ENCODE data around the gene FLT3LG.

The FLT3LG gene

DNA sequence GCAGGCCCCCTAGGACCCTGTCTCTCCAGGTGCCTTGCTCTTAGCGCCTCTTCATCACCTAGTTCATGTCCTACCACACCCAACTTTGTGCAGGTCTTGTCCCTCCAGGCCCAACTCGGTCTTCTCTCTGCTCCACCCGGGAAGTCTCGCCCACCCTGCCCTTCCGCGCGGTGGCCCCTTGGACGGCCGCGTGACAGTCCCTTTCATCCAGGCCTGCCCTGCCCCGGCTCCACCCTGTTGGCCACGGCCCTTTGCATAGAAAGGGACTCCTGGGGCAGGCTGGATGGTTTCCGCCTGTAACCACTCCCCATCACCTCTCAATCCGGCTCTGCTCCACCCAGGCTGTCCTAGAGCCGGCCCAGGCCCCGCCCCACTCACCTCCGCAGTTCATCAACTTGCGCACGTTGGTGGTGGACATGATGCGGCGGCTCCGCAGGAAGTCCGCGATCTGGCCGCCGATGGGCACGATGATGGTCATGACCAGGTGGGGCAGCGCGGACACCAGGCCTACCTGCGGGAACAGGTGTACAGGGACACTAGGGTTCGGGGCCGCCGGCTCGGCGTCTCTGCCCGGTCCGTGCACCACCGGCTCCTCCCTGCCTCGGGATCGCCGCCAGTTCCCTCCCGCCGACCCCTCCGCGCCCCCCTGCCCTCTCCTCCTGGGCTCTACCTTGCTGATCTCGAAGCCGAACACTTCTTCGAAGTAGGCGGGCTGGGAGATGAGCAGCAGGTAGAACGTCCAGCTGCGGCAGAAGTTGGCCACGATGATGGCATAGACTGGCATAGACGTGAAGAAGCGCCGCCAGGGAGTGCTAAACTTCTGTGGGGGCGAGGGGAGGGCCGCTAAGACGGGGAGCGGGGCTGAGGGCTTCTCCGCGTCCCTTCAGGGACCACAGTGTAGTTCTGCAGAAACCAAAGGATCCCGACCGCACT lies 41.6 kb upstream of the FLT3LG start:
- Histone ChIP-seq H3K4me1 (ENCODE audit: control insufficient read depth in 1 of 2, insufficient read depth in 2 of 2, low read length in 2 of 2) (peaks cover 0 to 11% of the 10 kb centered on the region in 2 donors), H3K27ac (ENCODE audit: low read length) (no peak overlapping the region), H3K9me3 (ENCODE audit: control insufficient read depth in 1 of 2, low read length in 2 of 2) (no peaks in the 10 kb centered on the region), H3K36me3 (ENCODE audit: control insufficient read depth in 1 of 2, insufficient read depth in 2 of 2, low read length in 2 of 2) (no peaks in the 10 kb centered on the region), H3K4me3 (ENCODE audit: low read depth in 1 of 2, low read length in 2 of 2) (no peak overlapping the region), H3K27me3 (ENCODE audit: low read depth, low read length) (peaks cover 54% of the 10 kb centered on the region)

DNA sequence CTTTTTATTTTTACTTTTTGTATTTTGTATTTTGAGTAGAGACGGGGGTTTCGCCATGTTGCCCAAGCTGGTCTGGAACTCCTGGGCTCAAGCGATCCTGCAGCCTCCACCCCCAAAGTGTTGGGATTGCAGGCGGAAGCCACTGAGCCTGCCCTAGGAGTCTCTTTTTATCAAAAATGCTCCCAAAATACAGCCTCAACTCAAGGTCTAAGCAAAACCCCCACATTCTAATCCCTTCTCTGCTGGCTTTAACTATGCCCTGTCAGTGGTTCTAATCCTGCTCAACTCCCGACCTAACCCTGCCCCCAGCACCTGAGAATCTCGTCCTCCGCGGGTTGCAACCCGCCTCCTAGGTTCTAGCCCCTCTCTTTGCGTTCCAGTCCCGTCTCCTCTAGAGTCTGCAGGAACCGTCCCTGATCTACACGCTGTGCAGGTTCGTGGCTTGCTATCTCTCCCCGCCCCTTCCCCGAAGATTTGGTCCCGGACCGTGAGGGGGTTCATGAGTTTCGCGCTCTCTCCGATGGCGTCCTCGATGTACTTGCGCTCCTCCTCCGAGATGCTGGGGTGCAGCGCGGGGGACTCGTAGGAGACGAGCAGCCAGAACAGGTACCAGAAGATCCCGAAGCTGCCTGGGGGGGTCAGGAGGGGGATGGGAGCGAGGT lies 40.6 kb upstream of the FLT3LG start:
- no peak overlapping the region for H3K27ac ChIP-seq (ENCODE audit: low read length)
- H3K4me3 ChIP-seq (ENCODE audit: low read depth in 1 of 2, low read length in 2 of 2), result no peak overlapping the region
- no peaks in the 10 kb centered on the region for H3K36me3 ChIP-seq (ENCODE audit: control insufficient read depth in 1 of 2, insufficient read depth in 2 of 2, low read length in 2 of 2)
- H3K9me3 ChIP-seq (ENCODE audit: control insufficient read depth in 1 of 2, low read length in 2 of 2), result no peaks in the 10 kb centered on the region
- peaks cover 55% of the 10 kb centered on the region for H3K27me3 ChIP-seq (ENCODE audit: low read depth, low read length)
- H3K4me1 ChIP-seq (ENCODE audit: control insufficient read depth in 1 of 2, insufficient read depth in 2 of 2, low read length in 2 of 2), result peaks cover 0 to 3% of the 10 kb centered on the region in 2 donors

- H3K4me3 ChIP-seq (ENCODE audit: low read depth in 1 of 2, low read length in 2 of 2), result no peak overlapping the region
- H3K4me1 ChIP-seq (ENCODE audit: control insufficient read depth in 1 of 2, insufficient read depth in 2 of 2, low read length in 2 of 2), result peaks cover 0 to 3% of the 10 kb centered on the region in 2 donors
- H3K9me3 ChIP-seq (ENCODE audit: control insufficient read depth in 1 of 2, low read length in 2 of 2), result no peaks in the 10 kb centered on the region
- no peaks in the 10 kb centered on the region for H3K36me3 ChIP-seq (ENCODE audit: control insufficient read depth in 1 of 2, insufficient read depth in 2 of 2, low read length in 2 of 2)
- peaks cover 62% of the 10 kb centered on the region for H3K27me3 ChIP-seq (ENCODE audit: low read depth, low read length)
- no peak overlapping the region for H3K27ac ChIP-seq (ENCODE audit: low read length)
Measured at GRCh38 chr19:49434907-49435583, 39.0 kb upstream of the FLT3LG start.

GRCh38 chr19:49435670-49436069 lies 38.3 kb upstream of the FLT3LG start:
- no peaks in the 10 kb centered on the region for H3K36me3 ChIP-seq (ENCODE audit: control insufficient read depth in 1 of 2, insufficient read depth in 2 of 2, low read length in 2 of 2)
- no peak overlapping the region for H3K27ac ChIP-seq (ENCODE audit: low read length)
- peaks cover 0 to 6% of the 10 kb centered on the region in 2 donors for H3K4me1 ChIP-seq (ENCODE audit: control insufficient read depth in 1 of 2, insufficient read depth in 2 of 2, low read length in 2 of 2)
- peaks cover 62% of the 10 kb centered on the region for H3K27me3 ChIP-seq (ENCODE audit: low read depth, low read length)
- no peaks in the 10 kb centered on the region for H3K9me3 ChIP-seq (ENCODE audit: control insufficient read depth in 1 of 2, low read length in 2 of 2)
- H3K4me3 ChIP-seq (ENCODE audit: low read depth in 1 of 2, low read length in 2 of 2), result no peak overlapping the region

DNA sequence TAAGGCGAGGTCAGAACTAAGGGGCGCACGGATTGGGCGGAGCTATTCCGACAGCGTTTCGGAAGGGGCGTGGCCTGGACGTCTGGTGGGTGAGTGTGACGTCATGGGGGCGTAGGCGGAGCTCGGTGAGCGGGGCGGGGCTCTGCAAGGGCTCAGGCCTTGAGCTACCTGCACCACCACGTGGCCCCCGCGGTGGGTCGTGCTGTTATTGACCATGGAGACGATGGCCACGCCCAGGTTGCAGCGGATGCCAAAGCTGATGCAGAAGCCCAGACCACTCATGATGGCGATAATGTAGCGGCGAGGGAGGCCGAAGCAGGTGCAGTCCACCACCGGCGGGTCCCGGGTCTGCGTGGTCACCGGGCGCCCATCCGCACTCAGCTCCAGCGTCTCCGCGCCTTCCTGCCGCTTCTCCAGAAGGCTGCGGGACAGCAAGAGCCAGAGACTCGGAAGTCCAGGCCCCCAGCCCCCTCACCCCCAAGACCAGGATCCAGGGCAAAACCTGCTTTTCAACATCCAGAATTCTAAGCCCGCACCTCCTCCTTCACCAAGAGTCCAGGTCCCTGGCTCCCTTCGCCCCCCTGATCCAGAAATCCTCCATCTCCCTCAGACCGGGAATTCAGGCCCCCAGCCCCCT lies 37.5 kb upstream of the FLT3LG start:
- Histone ChIP-seq H3K27ac (ENCODE audit: low read length) (no peak overlapping the region), H3K4me3 (ENCODE audit: low read depth in 1 of 2, low read length in 2 of 2) (no peak overlapping the region), H3K36me3 (ENCODE audit: control insufficient read depth in 1 of 2, insufficient read depth in 2 of 2, low read length in 2 of 2) (no peaks in the 10 kb centered on the region), H3K9me3 (ENCODE audit: control insufficient read depth in 1 of 2, low read length in 2 of 2) (no peaks in the 10 kb centered on the region), H3K27me3 (ENCODE audit: low read depth, low read length) (peaks cover 61% of the 10 kb centered on the region), H3K4me1 (ENCODE audit: control insufficient read depth in 1 of 2, insufficient read depth in 2 of 2, low read length in 2 of 2) (peaks cover 0 to 9% of the 10 kb centered on the region in 2 donors)

DNA sequence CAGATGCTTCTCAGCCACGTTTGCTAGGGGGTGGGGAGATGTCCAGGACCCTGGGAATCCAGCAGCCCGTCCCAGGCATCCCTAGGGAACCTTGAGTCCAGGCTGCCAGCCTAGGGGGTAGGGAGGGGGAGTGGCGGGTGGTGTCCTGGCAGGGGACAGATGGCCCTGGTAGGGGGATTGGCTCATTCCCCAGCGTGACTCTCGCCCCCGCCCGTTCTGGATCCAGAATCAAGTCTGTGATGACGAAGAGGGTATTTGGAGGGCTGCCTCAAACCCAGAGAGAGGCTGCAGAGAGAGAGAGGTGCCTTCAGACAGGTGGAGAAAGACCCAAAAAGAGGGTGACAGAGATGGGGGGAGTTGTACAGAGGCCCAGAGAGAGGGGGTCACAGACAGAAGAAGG lies 36.8 kb upstream of the FLT3LG start:
- Histone ChIP-seq H3K27ac (ENCODE audit: low read length) (no peak overlapping the region), H3K27me3 (ENCODE audit: low read depth, low read length) (peaks cover 63% of the 10 kb centered on the region)

DNA sequence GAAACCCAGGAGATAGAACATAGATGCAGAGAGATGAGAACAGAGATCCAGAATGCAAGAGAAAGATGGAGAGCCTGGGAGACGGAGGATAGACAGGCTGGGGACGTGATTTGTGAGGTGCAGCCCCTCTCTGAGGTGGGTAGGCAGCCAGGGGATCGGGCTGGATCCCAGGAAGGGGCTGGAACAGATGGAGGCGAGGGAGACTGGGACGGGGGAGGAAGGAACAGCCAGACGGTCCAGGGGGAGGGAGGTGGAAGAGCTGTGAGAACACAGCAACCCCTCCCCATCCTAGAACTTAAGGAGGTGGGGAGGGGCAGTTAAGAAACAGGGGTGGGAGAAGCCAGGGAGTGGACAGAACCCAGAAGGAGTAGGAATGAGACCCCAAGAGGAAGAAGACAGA lies 35.8 kb upstream of the FLT3LG start:
- H3K4me3 ChIP-seq (ENCODE audit: low read depth in 1 of 2, low read length in 2 of 2), result no peak overlapping the region
- no peak overlapping the region for H3K27ac ChIP-seq (ENCODE audit: low read length)
- peaks cover 62% of the 10 kb centered on the region for H3K27me3 ChIP-seq (ENCODE audit: low read depth, low read length)

More for the DNA sequence above, 36.8 kb upstream of the FLT3LG start:
- Histone ChIP-seq H3K4me3 (ENCODE audit: low read depth in 1 of 2, low read length in 2 of 2) (no peak overlapping the region), H3K4me1 (ENCODE audit: control insufficient read depth in 1 of 2, insufficient read depth in 2 of 2, low read length in 2 of 2) (peaks cover 3 to 13% of the 10 kb centered on the region in 2 donors), H3K36me3 (ENCODE audit: control insufficient read depth in 1 of 2, insufficient read depth in 2 of 2, low read length in 2 of 2) (no peaks in the 10 kb centered on the region), H3K9me3 (ENCODE audit: control insufficient read depth in 1 of 2, low read length in 2 of 2) (no peaks in the 10 kb centered on the region)

GRCh38 chr19:49439836-49440235 lies 34.2 kb upstream of the FLT3LG start:
- Histone ChIP-seq H3K9me3 (ENCODE audit: control insufficient read depth in 1 of 2, low read length in 2 of 2) (no peaks in the 10 kb centered on the region), H3K27me3 (ENCODE audit: low read depth, low read length) (peaks cover 53% of the 10 kb centered on the region), H3K27ac (ENCODE audit: low read length) (no peak overlapping the region), H3K36me3 (ENCODE audit: control insufficient read depth in 1 of 2, insufficient read depth in 2 of 2, low read length in 2 of 2) (no peaks in the 10 kb centered on the region), H3K4me1 (ENCODE audit: control insufficient read depth in 1 of 2, insufficient read depth in 2 of 2, low read length in 2 of 2) (peaks cover 3 to 23% of the 10 kb centered on the region in 2 donors), H3K4me3 (ENCODE audit: low read depth in 1 of 2, low read length in 2 of 2) (no peak overlapping the region)

More for the DNA sequence above, 35.8 kb upstream of the FLT3LG start:
- H3K4me1 ChIP-seq (ENCODE audit: control insufficient read depth in 1 of 2, insufficient read depth in 2 of 2, low read length in 2 of 2), result peaks cover 3 to 23% of the 10 kb centered on the region in 2 donors
- no peaks in the 10 kb centered on the region for H3K9me3 ChIP-seq (ENCODE audit: control insufficient read depth in 1 of 2, low read length in 2 of 2)
- H3K36me3 ChIP-seq (ENCODE audit: control insufficient read depth in 1 of 2, insufficient read depth in 2 of 2, low read length in 2 of 2), result no peaks in the 10 kb centered on the region

GRCh38 chr19:49440439-49441209 lies 33.4 kb upstream of the FLT3LG start:
- H3K4me1 ChIP-seq (ENCODE audit: control insufficient read depth in 1 of 2, insufficient read depth in 2 of 2, low read length in 2 of 2), result peaks cover 3 to 23% of the 10 kb centered on the region in 2 donors
- H3K27me3 ChIP-seq (ENCODE audit: low read depth, low read length), result peaks cover 50% of the 10 kb centered on the region
- no peaks in the 10 kb centered on the region for H3K36me3 ChIP-seq (ENCODE audit: control insufficient read depth in 1 of 2, insufficient read depth in 2 of 2, low read length in 2 of 2)
- no peaks in the 10 kb centered on the region for H3K9me3 ChIP-seq (ENCODE audit: control insufficient read depth in 1 of 2, low read length in 2 of 2)
- no peak overlapping the region for H3K27ac ChIP-seq (ENCODE audit: low read length)
- peak overlapping the region in 1 of 2 donors; percentile 16 for H3K4me3 ChIP-seq (ENCODE audit: low read depth in 1 of 2, low read length in 2 of 2)

DNA sequence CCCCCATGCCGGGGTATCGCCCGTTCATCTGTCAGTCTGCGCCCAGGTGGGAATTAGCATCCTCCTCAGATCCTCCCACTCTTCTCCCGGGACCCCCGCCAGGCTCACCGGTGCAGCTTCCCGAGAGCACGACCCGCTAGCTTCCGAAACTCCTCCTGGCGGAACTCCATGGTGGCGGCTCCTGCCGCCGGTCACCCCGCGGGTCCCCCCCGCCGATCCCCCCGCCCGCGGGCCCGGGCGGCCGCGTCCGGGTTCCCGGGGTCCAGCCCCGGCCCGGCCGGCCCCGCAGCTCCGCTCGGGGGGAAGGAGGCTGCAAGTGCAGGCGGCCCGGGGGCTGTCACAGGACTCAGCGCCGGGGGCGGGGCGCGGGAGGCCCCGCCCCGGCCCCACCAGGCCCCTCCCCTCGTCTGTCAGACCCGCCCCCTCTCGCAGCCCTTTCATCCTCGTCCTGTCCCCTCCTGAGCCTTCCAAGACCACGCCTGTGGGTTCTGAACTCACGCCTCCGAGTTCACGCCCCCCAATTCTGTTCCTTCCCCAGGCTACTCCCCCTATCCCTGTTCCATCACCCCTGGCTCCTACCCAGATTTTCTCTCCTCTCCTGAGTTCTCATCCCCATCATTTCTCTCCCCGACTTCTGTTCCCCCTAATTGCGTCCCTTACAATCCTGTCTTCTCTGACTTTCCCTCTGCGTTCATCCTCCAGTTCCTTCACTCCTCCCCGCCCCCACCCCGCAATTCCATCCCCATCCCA lies 32.6 kb upstream of the FLT3LG start, which contains the start of gene SLC17A7:
SLC17A7 (minus strand) TSS at position 318 of the 750 bp plus-strand sequence; CDS start at position 170, 148 bp downstream.
- no peaks in the 10 kb centered on the region for H3K36me3 ChIP-seq (ENCODE audit: control insufficient read depth in 1 of 2, insufficient read depth in 2 of 2, low read length in 2 of 2)
- no peak within 1 kb of the TSS for H3K27ac ChIP-seq (ENCODE audit: low read length)
- H3K27me3 ChIP-seq (ENCODE audit: low read depth, low read length), result peaks cover 43% of the 10 kb centered on the region
- H3K4me1 ChIP-seq (ENCODE audit: control insufficient read depth in 1 of 2, insufficient read depth in 2 of 2, low read length in 2 of 2), result peaks cover 3 to 23% of the 10 kb centered on the region in 2 donors
- no peaks in the 10 kb centered on the region for H3K9me3 ChIP-seq (ENCODE audit: control insufficient read depth in 1 of 2, low read length in 2 of 2)
- H3K4me3 ChIP-seq (ENCODE audit: low read depth in 1 of 2, low read length in 2 of 2), result peak within 1 kb of the TSS; percentile 16 to 40

Measured in muscle layer of duodenum (tissue), 2 donors.